B cell (primary cell): ENCODE results near the gene MCTP1. TPM values are rescaled to one million over a fixed set of nuclear protein-coding genes. Genes with fewer than 3 reads are reported as not detected.

Experiments used
- ATAC-seq: fragments of 200-7000 bp; cut with Tn5 transposase; one replicate; pipeline ENCODE4 v1.10.0; 2021; ENCODE audit warnings: low read depth, mild to moderate bottlenecking, moderate number of reproducible peaks, moderate library complexity
- CTCF ChIA-PET: fragments of 350-600 bp; sonication (Branson Sonifier 250); formaldehyde crosslinking; loops from one replicate; lab custom pipeline; 2021; ENCODE audit warnings: antibody characterized with exemption, inconsistent platforms; lab: Charles Lee
- POLR2A ChIA-PET: fragments of 350-600 bp; sonication (Branson Sonifier 250); formaldehyde crosslinking; loops from one replicate; lab custom pipeline; 2021; ENCODE audit warnings: antibody characterized with exemption; lab: Charles Lee
- DNase-seq: peaks from one replicate; pipeline ENCODE4 v3.0.0; 2013
- H2AFZ ChIP-seq: 2 replicates; pipeline ENCODE4 v1.6.1; 2012; ENCODE audit warnings: mild to moderate bottlenecking, low read depth, low read length; ENCODE audit not compliant: insufficient read depth, poor library complexity, severe bottlenecking
- H3K27ac ChIP-seq, 2 donors: 1 replicate in 1 of 2; 2 replicates in 1 of 2; pipeline ENCODE4 v1.5.1; 2012 to 2013; ENCODE audit warnings: low read length in 2 of 2, mild to moderate bottlenecking in 2 of 2, moderate library complexity in 1 of 2
- H3K27me3 ChIP-seq, 4 experiments: fragments of 200-600 bp in 1 of 4; sonication (generic) in 1 of 4; replicated peaks in 1 of 4; 1 replicate in 2 of 4; 2 replicates in 2 of 4; pipeline versions ENCODE4 v1.6.1 to v1.7.0; 2013 to 2016; ENCODE audit warnings: low read length in 3 of 4, mild to moderate bottlenecking in 2 of 4, mixed read lengths in 1 of 4, moderate library complexity in 1 of 4; ENCODE audit not compliant: insufficient read depth in 4 of 4, control insufficient read depth in 3 of 4; ENCODE audit errors: control extremely low read depth in 1 of 4
- H3K36me3 ChIP-seq, 2 experiments: replicated peaks in 1 of 2; 1 replicate in 1 of 2; 2 replicates in 1 of 2; pipeline versions ENCODE4 v1.6.1 to v1.7.1; 2013; ENCODE audit warnings: low read length in 1 of 2; ENCODE audit not compliant: insufficient read depth in 2 of 2, control insufficient read depth in 1 of 2; ENCODE audit errors: control extremely low read depth in 1 of 2, extremely low read depth in 1 of 2
- H3K4me1 ChIP-seq, 2 donors: fragments of 200-600 bp in 1 of 2; sonication (generic) in 1 of 2; 1 replicate in 1 of 2; 2 replicates in 1 of 2; pipeline versions ENCODE4 v1.5.1 to v1.6.1; 2013 to 2017; ENCODE audit warnings: low read length in 2 of 2; ENCODE audit not compliant: control insufficient read depth in 2 of 2, insufficient read depth in 2 of 2
- H3K4me2 ChIP-seq: replicated peaks from 2 replicates; pipeline ENCODE3; 2012; ENCODE audit warnings: mild to moderate bottlenecking, low read depth, low read length; ENCODE audit not compliant: poor library complexity, severe bottlenecking
- H3K4me3 ChIP-seq, 5 experiments: fragments of 200-600 bp in 1 of 5; sonication (generic) in 1 of 5; 1 replicate in 3 of 5; 2 replicates in 2 of 5; pipeline versions ENCODE4 v1.5.1 to v1.7.0; 2011 to 2016; ENCODE audit warnings: low read length in 4 of 5, mild to moderate bottlenecking in 4 of 5, low read depth in 2 of 5, control low read depth in 1 of 5, moderate library complexity in 1 of 5; ENCODE audit not compliant: insufficient read depth in 1 of 5; ENCODE audit errors: control extremely low read depth in 1 of 5, extremely low read depth in 1 of 5
- H3K79me2 ChIP-seq: fragments of 200-600 bp; sonication (generic); one replicate; pipeline ENCODE4 v1.6.0; 2016; ENCODE audit warnings: low read length; ENCODE audit not compliant: control insufficient read depth, insufficient read depth
- H3K9ac ChIP-seq: fragments of 200-600 bp; sonication (generic); 2 replicates; pipeline ENCODE4 v1.6.1; 2017; ENCODE audit warnings: mild to moderate bottlenecking, low read length, moderate library complexity
- H3K9me3 ChIP-seq, 3 donors: one replicate each; pipeline versions ENCODE4 v1.6.1 to v1.7.1; 2013; ENCODE audit warnings: low read length in 2 of 3; ENCODE audit not compliant: control insufficient read depth in 2 of 3, insufficient read depth in 1 of 3; ENCODE audit errors: control extremely low read depth in 1 of 3
- H4K20me1 ChIP-seq: 2 replicates; pipeline ENCODE4 v1.6.0; 2012; ENCODE audit warnings: mild to moderate bottlenecking, low read length; ENCODE audit not compliant: insufficient read depth, control insufficient read depth, poor library complexity, severe bottlenecking
- H3K27ac Mint-ChIP-seq: one replicate; pipeline ENCODE4 v1.8.0; 2021; ENCODE audit warnings: mixed read lengths
- H3K27me3 Mint-ChIP-seq: one replicate; pipeline ENCODE4 v1.8.0; 2021; ENCODE audit warnings: mixed read lengths
- H3K4me1 Mint-ChIP-seq: one replicate; pipeline ENCODE4 v1.8.0; 2021; ENCODE audit warnings: mixed read lengths
- H3K4me3 Mint-ChIP-seq: one replicate; pipeline ENCODE4 v1.8.0; 2021; ENCODE audit warnings: mixed read lengths
- H3K9me3 Mint-ChIP-seq: one replicate; pipeline ENCODE4 v1.8.0; 2022; ENCODE audit warnings: mixed read lengths; ENCODE audit not compliant: insufficient read depth
- CTCF ChIP-seq: fragments of 200-600 bp; IDR thresholded peaks from one replicate; pipeline ENCODE4 v1.8.0; 2022; ENCODE audit warnings: antibody characterized with exemption, mild to moderate bottlenecking
- EZH2 ChIP-seq: IDR thresholded peaks from 2 replicates; pipeline ENCODE4 v1.6.1; 2012; ENCODE audit warnings: borderline replicate concordance, low read depth, mild to moderate bottlenecking, moderate library complexity, low read length; ENCODE audit not compliant: insufficient read depth, poor library complexity, severe bottlenecking
- WGBS: methylation state at CpG from one replicate; pipeline ENCODE4 v1.1.5; 2013; ENCODE audit warnings: missing lambda C conversion rate; ENCODE audit not compliant: insufficient coverage; 5-methylcytosine and 5-hydroxymethylcytosine counted together
- intact Hi-C: fragments of 100-400 bp; cut with micrococcal nuclease; formaldehyde crosslinking; loops from one replicate; pipeline ENCODE4 v1.10.0; 2022
- polyA plus RNA-seq: library from polyadenylated mRNA; depleted of rRNA; stranded (reverse); fragments of >200 nt; gene quantifications from 2 replicates; pipeline ENCODE4 v1.2.3, GENCODE V29; 2012
- total RNA-seq, 2 donors: library from RNA; stranded (reverse); fragments of 120-200 nt in 1 of 2; gene quantifications; 1 replicate in 1 of 2; 2 replicates in 1 of 2; pipeline versions ENCODE4 v1.2.3 to v1.2.4, GENCODE V29; 2013 to 2022

MCTP1 gene
- total and polyA plus RNA-seq, 2 donors (not counting 1 experiment from before 2014, with no cell fraction given) = 0.42 to 2.5 TPM

- Histone ChIP-seq H3K36me3 (no peaks in the 10 kb centered on the region), H3K9me3 (no peaks in the 10 kb centered on the region), H3K4me1 (no peaks in the 10 kb centered on the region), H3K4me3 (no peak overlapping the region), H4K20me1 (no peaks in the 10 kb centered on the region), H3K27me3 (no peaks in the 10 kb centered on the region), H3K79me2 (no peaks in the 10 kb centered on the region), H3K9ac (no peak overlapping the region), H3K27ac (no peak overlapping the region), H2AFZ (no peak overlapping the region), H3K4me2 (no peak overlapping the region)
- TF ChIP-seq EZH2 = no peak
- TF ChIP-seq CTCF = no peak
- ATAC-seq (no peak), DNase-seq (no peak)
- H3K27ac Mint-ChIP-seq = no peak overlapping the region
- POLR2A ChIA-PET = no interaction called here
- H3K27me3 Mint-ChIP-seq = peaks cover 3% of the 10 kb centered on the region
- intact Hi-C loops = no loop called here
- H3K4me1 Mint-ChIP-seq = no peaks in the 10 kb centered on the region
- no peak overlapping the region for H3K4me3 Mint-ChIP-seq
- 40% methylated on average over 3 of the region's 3 CpGs for WGBS
- H3K9me3 Mint-ChIP-seq = no peaks in the 10 kb centered on the region
- CTCF ChIA-PET = no interaction called here
Measured at GRCh38 chr5:95331358-95331757, 46.5 kb upstream of the MCTP1 start.

- H3K4me3 Mint-ChIP-seq = no peak overlapping the region
- H3K27ac Mint-ChIP-seq = no peak overlapping the region
Measured at GRCh38 chr5:95327211-95327610, 42.3 kb upstream of the MCTP1 start.

More at GRCh38 chr5:95327211-95327610, 42.3 kb upstream of the MCTP1 start:
- CTCF ChIA-PET = no interaction called here
- Mint-ChIP-seq H3K27me3 (peaks cover 3% of the 10 kb centered on the region), H3K9me3 (no peaks in the 10 kb centered on the region), H3K4me1 (no peaks in the 10 kb centered on the region)
- Histone ChIP-seq H3K36me3 (no peaks in the 10 kb centered on the region), H3K9ac (no peak overlapping the region), H3K4me2 (no peak overlapping the region), H2AFZ (no peak overlapping the region), H3K9me3 (no peaks in the 10 kb centered on the region), H3K4me3 (no peak overlapping the region), H3K4me1 (no peaks in the 10 kb centered on the region), H4K20me1 (no peaks in the 10 kb centered on the region), H3K79me2 (no peaks in the 10 kb centered on the region), H3K27ac (no peak overlapping the region), H3K27me3 (no peaks in the 10 kb centered on the region)
- 96% methylated on average over 3 of the region's 6 CpGs for WGBS
- POLR2A ChIA-PET = no interaction called here
- no peak for ATAC-seq
- TF ChIP-seq CTCF (no peak), EZH2 (no peak)
- intact Hi-C loops = no loop called here
- no peak for DNase-seq
